Neural cell (in vitro differentiated cells): ENCODE results near the gene MYBL2. TPM values are rescaled to one million over a fixed set of nuclear protein-coding genes. Genes with fewer than 3 reads are reported as not detected.

Source experiments
- H2AFZ ChIP-seq: fragments of 200-600, 300-800 bp; sonication (generic), shearing (Covaris generic); 2 replicates; pipeline ENCODE4 v1.6.0; 2014; ENCODE audit warnings: low read depth, mild to moderate bottlenecking, antibody characterized with exemption, low read length, moderate library complexity
- H3F3A ChIP-seq: fragments of 200-600 bp; shearing (Covaris generic); 2 replicates; pipeline ENCODE4 v1.6.1; 2016; ENCODE audit warnings: mild to moderate bottlenecking, moderate library complexity, mixed read lengths, antibody characterized with exemption, low read length; ENCODE audit not compliant: insufficient read depth, poor library complexity, severe bottlenecking
- H3K27ac ChIP-seq: fragments of 200-600, 300-800 bp; sonication (generic), shearing (Covaris generic); 2 replicates; pipeline ENCODE4 v1.5.1; 2014; ENCODE audit warnings: mild to moderate bottlenecking, low read length, moderate library complexity
- H3K27me3 ChIP-seq: fragments of 300-800, 200-600 bp; sonication (generic), shearing (Covaris generic); 2 replicates; pipeline ENCODE4 v1.6.0; 2014; ENCODE audit warnings: mild to moderate bottlenecking, low read depth, low read length, moderate library complexity; ENCODE audit not compliant: insufficient read depth
- H3K36me3 ChIP-seq: fragments of 300-800, 200-600 bp; sonication (generic), shearing (Covaris generic); 2 replicates; pipeline ENCODE4 v1.5.1; 2014; ENCODE audit warnings: mild to moderate bottlenecking, antibody characterized with exemption, low read length, moderate library complexity; ENCODE audit not compliant: insufficient read depth
- H3K4me2 ChIP-seq: fragments of 300-800, 200-600 bp; sonication (generic), shearing (Covaris generic); 2 replicates; pipeline ENCODE4 v1.6.0; 2014; ENCODE audit warnings: mild to moderate bottlenecking, low read length
- H3K4me3 ChIP-seq: fragments of 300-800, 200-600 bp; sonication (generic), shearing (Covaris generic); 2 replicates; pipeline ENCODE4 v1.5.1; 2014; ENCODE audit warnings: mild to moderate bottlenecking, low read length, moderate library complexity
- H3K79me2 ChIP-seq: fragments of 200-600 bp; shearing (Covaris generic); replicated peaks from 2 replicates; pipeline ENCODE4 v1.6.0; 2014; ENCODE audit warnings: mild to moderate bottlenecking, low read length, moderate library complexity; ENCODE audit not compliant: insufficient read depth
- H3K9ac ChIP-seq: fragments of 300-800, 200-600 bp; sonication (generic), shearing (Covaris generic); 2 replicates; pipeline ENCODE4 v1.6.1; 2016; ENCODE audit warnings: mild to moderate bottlenecking, low read length, mixed read lengths
- H3K9me2 ChIP-seq: fragments of 200-600 bp; shearing (Covaris generic); 2 replicates; pipeline ENCODE4 v1.6.1; 2016; ENCODE audit warnings: mild to moderate bottlenecking, low read length, mixed read lengths; ENCODE audit not compliant: insufficient read depth
- H3K9me3 ChIP-seq: fragments of 200-600, 300-800 bp; sonication (generic), shearing (Covaris generic); 2 replicates; pipeline ENCODE4 v1.6.1; 2016; ENCODE audit warnings: mild to moderate bottlenecking, mixed run types, low read length, moderate library complexity, mixed read lengths
- H4K20me1 ChIP-seq: fragments of 200-600 bp; shearing (Covaris generic); 2 replicates; pipeline ENCODE4 v1.6.1; 2016; ENCODE audit warnings: mild to moderate bottlenecking, mixed run types; ENCODE audit not compliant: insufficient read depth
- EP300 ChIP-seq: fragments of 450-650 bp; conservative IDR thresholded peaks from 2 replicates; pipeline ENCODE4 v1.6.1; 2014; ENCODE audit warnings: antibody characterized with exemption, mild to moderate bottlenecking, moderate library complexity; ENCODE audit not compliant: poor library complexity, severe bottlenecking
- EZH2 ChIP-seq: fragments of 200-600, 300-800 bp; shearing (Covaris generic), sonication (generic); IDR thresholded peaks from 2 replicates; pipeline ENCODE4 v1.6.1; 2014; ENCODE audit warnings: antibody characterized with exemption, low read length, borderline replicate concordance, mild to moderate bottlenecking; ENCODE audit not compliant: insufficient read depth, poor library complexity, severe bottlenecking
- MXI1 ChIP-seq: fragments of 450-650 bp; conservative IDR thresholded peaks from 2 replicates; pipeline ENCODE4 v1.6.1; 2014; ENCODE audit warnings: antibody characterized with exemption, mild to moderate bottlenecking; ENCODE audit not compliant: poor library complexity, severe bottlenecking
- POLR2AphosphoS5 ChIP-seq: IDR thresholded peaks from 2 replicates; pipeline ENCODE4 v1.6.1; 2012
- RAD21 ChIP-seq: fragments of 450-650 bp; conservative IDR thresholded peaks from 2 replicates; pipeline ENCODE4 v1.6.1; 2014; ENCODE audit warnings: antibody characterized with exemption, mild to moderate bottlenecking, moderate library complexity
- SMC3 ChIP-seq: fragments of 450-650 bp; conservative IDR thresholded peaks from 2 replicates; pipeline ENCODE4 v1.6.1; 2014; ENCODE audit warnings: antibody characterized with exemption, mild to moderate bottlenecking, moderate library complexity; ENCODE audit not compliant: poor library complexity
- TAF1 ChIP-seq: IDR thresholded peaks from 2 replicates; pipeline ENCODE4 v1.6.1; 2012; ENCODE audit warnings: low read depth
- polyA plus RNA-seq: library from polyadenylated mRNA; depleted of rRNA; stranded (reverse); fragments of >200 nt; gene quantifications from 2 replicates; pipeline ENCODE4 v1.2.3, GENCODE V29; 2014
- TF ChIP-seq, protein P1 (sequence below): fragments of 450-650 bp; IDR thresholded peaks from 2 replicates; pipeline ENCODE4 v1.5.1; 2014; ENCODE audit warnings: antibody characterized with exemption, mild to moderate bottlenecking, moderate library complexity; ENCODE audit not compliant: poor library complexity, severe bottlenecking
- TF ChIP-seq, protein P2 (sequence below): IDR thresholded peaks from 2 replicates; pipeline ENCODE4 v1.6.1; 2012; ENCODE audit warnings: borderline replicate concordance

MYBL2 gene
- polyA plus RNA-seq, 1 donor from 2014 or later = not detected

DNA sequence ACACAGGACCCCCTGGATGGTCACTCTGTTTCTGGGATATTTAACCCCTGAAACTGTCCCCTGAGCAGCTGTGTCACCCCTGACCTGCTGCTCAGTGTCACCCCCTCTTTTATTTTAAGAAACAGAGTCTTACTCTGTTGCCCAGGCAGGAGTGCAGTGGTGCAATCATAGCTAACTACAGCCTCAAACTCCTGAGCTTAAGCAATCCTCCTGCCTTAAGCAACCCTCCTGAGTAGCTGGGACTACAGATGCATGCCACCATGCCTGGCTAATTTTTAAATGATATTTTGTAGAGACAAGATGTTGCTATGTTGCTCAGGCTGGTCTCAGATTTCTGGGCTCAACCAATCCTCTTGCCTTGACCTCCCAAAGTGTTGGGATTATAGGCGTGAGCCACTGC lies 81.4 kb downstream of the MYBL2 start:
- Histone ChIP-seq H3K27ac (no peak overlapping the region), H3K27me3 (no peaks in the 10 kb centered on the region), H3F3A (no peaks in the 10 kb centered on the region), H2AFZ (no peak overlapping the region), H3K9me2 (no peaks in the 10 kb centered on the region), H3K9ac (no peak overlapping the region), H3K4me3 (no peak overlapping the region), H3K4me2 (no peak overlapping the region), H4K20me1 (no peaks in the 10 kb centered on the region), H3K9me3 (no peaks in the 10 kb centered on the region), H3K79me2 (no peaks in the 10 kb centered on the region), H3K36me3 (no peaks in the 10 kb centered on the region)
- TF ChIP-seq POLR2AphosphoS5 = no peak
- no peak for TF ChIP-seq EZH2
- TF ChIP-seq, protein P1, sequence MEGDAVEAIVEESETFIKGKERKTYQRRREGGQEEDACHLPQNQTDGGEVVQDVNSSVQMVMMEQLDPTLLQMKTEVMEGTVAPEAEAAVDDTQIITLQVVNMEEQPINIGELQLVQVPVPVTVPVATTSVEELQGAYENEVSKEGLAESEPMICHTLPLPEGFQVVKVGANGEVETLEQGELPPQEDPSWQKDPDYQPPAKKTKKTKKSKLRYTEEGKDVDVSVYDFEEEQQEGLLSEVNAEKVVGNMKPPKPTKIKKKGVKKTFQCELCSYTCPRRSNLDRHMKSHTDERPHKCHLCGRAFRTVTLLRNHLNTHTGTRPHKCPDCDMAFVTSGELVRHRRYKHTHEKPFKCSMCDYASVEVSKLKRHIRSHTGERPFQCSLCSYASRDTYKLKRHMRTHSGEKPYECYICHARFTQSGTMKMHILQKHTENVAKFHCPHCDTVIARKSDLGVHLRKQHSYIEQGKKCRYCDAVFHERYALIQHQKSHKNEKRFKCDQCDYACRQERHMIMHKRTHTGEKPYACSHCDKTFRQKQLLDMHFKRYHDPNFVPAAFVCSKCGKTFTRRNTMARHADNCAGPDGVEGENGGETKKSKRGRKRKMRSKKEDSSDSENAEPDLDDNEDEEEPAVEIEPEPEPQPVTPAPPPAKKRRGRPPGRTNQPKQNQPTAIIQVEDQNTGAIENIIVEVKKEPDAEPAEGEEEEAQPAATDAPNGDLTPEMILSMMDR = no peak
- TF ChIP-seq RAD21 = no peak
- no peak for TF ChIP-seq MXI1
- TF ChIP-seq, protein P2, sequence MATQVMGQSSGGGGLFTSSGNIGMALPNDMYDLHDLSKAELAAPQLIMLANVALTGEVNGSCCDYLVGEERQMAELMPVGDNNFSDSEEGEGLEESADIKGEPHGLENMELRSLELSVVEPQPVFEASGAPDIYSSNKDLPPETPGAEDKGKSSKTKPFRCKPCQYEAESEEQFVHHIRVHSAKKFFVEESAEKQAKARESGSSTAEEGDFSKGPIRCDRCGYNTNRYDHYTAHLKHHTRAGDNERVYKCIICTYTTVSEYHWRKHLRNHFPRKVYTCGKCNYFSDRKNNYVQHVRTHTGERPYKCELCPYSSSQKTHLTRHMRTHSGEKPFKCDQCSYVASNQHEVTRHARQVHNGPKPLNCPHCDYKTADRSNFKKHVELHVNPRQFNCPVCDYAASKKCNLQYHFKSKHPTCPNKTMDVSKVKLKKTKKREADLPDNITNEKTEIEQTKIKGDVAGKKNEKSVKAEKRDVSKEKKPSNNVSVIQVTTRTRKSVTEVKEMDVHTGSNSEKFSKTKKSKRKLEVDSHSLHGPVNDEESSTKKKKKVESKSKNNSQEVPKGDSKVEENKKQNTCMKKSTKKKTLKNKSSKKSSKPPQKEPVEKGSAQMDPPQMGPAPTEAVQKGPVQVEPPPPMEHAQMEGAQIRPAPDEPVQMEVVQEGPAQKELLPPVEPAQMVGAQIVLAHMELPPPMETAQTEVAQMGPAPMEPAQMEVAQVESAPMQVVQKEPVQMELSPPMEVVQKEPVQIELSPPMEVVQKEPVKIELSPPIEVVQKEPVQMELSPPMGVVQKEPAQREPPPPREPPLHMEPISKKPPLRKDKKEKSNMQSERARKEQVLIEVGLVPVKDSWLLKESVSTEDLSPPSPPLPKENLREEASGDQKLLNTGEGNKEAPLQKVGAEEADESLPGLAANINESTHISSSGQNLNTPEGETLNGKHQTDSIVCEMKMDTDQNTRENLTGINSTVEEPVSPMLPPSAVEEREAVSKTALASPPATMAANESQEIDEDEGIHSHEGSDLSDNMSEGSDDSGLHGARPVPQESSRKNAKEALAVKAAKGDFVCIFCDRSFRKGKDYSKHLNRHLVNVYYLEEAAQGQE = no peak
- TF ChIP-seq EP300 = no peak
- TF ChIP-seq SMC3 = no peak
- TF ChIP-seq TAF1 = no peak

DNA sequence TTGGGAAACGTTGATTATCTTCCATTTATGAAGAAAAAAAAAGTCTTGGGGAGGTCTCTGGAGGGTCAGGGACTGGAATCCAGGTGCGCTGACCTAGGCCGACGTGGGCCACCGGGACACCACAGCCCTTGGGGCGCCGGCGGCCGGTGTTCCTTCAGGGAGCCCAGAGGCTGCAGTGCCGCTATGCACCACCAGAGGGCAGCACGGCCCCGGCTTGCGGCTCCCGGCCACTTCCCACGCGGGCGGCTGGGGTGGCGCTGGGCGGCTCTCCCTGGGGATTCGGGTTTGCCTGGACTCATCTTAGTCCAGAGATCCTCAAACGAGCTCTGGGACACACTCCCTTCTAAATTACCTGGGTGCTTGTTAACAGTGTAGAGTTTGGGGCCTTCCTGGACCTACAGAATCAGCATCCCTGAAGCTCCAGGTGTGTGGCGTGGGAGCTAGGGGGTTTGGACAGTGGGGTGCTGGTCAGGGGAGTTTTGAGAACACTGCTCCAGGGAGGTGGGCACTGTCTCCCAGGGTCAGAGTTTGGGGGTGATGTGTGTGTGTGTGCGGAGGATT lies 82.9 kb downstream of the MYBL2 start:
- H3K4me2 ChIP-seq = no peak overlapping the region

More for the DNA sequence above, 82.9 kb downstream of the MYBL2 start:
- TF ChIP-seq TAF1 (no peak), EZH2 (no peak), MXI1 (no peak), POLR2AphosphoS5 (no peak), RAD21 (peak; percentile 97), EP300 (peak; percentile 17), SMC3 (peak; percentile 99)
- TF ChIP-seq, protein P1 = peak; percentile 97
- TF ChIP-seq, protein P2 = no peak
- no peaks in the 10 kb centered on the region for H3K9me3 ChIP-seq
- no peaks in the 10 kb centered on the region for H3K79me2 ChIP-seq
- H4K20me1 ChIP-seq = no peaks in the 10 kb centered on the region
- no peak overlapping the region for H3K27ac ChIP-seq
- no peak overlapping the region for H3K4me3 ChIP-seq
- no peak overlapping the region for H2AFZ ChIP-seq
- H3K36me3 ChIP-seq = no peaks in the 10 kb centered on the region
- H3F3A ChIP-seq = no peaks in the 10 kb centered on the region
- H3K9ac ChIP-seq = no peak overlapping the region
- no peaks in the 10 kb centered on the region for H3K27me3 ChIP-seq
- no peaks in the 10 kb centered on the region for H3K9me2 ChIP-seq
